Measurements from ENCODE around the gene RASSF8.

Gene RASSF8

GRCh38 chr12:26101350-26101734 is 142.9 kb downstream of the RASSF8 start:
- Histone ChIP-seq H3K9me2 (replicated peaks; ENCODE audit: low read depth, low read length) (no peaks in the 10 kb centered on the region), H3K27me3 (ENCODE audit: insufficient read depth, low read length, poor library complexity, severe bottlenecking) (no peaks in the 10 kb centered on the region), H3K36me3 (ENCODE audit: insufficient read depth, low read length) (no peaks in the 10 kb centered on the region), H3K4me2 (ENCODE audit: low read depth, low read length, poor library complexity, severe bottlenecking) (no peak overlapping the region), H3K4me3 (ENCODE audit: low read length, poor library complexity, severe bottlenecking) (no peak overlapping the region), H3K9me3 (ENCODE audit: insufficient read depth, low read depth, low read length) (no peaks in the 10 kb centered on the region), H3K79me2 (ENCODE audit: insufficient read depth, low read length) (no peaks in the 10 kb centered on the region), H2AFZ (ENCODE audit: low read length) (no peak overlapping the region), H4K20me1 (ENCODE audit: insufficient read depth, low read length, poor library complexity, severe bottlenecking) (no peaks in the 10 kb centered on the region), H3F3A (ENCODE audit: low read depth) (no peaks in the 10 kb centered on the region), H3K9ac (ENCODE audit: low read depth, low read length, poor library complexity, severe bottlenecking) (no peak overlapping the region), H3K4me1 (ENCODE audit: insufficient read depth, low read length, poor library complexity, severe bottlenecking) (no peaks in the 10 kb centered on the region)
- no peak for TF ChIP-seq CTCF (conservative IDR thresholded peaks at IDR 0.05; ENCODE audit: low read length)
- TF ChIP-seq EZH2phosphoT487 (IDR thresholded peaks at IDR 0.05; ENCODE audit: borderline replicate concordance): no peak

DNA sequence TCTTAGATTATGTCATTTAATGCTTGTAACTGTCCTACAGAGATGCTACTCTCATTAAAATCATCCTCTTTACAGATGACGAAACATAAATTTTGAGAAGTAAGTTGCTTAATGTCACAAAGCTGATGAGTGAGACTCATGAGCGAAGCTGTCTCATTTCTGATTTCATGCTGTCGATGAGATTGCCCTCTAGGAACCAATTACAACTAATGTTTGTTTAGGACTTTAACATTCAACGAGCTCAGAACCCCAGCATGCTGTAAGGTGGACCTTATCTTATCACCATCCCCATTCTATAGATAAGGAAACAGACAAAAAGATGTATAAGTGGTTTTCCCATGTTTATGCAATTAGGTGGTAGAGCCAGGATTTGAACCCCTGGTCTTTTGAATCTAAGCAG is 143.3 kb downstream of the RASSF8 start:
- no peak overlapping the region for H2AFZ ChIP-seq (ENCODE audit: low read length)
- no peaks in the 10 kb centered on the region for H3K4me1 ChIP-seq (ENCODE audit: insufficient read depth, low read length, poor library complexity, severe bottlenecking)
- H3F3A ChIP-seq (ENCODE audit: low read depth): no peaks in the 10 kb centered on the region
- H3K79me2 ChIP-seq (ENCODE audit: insufficient read depth, low read length): no peaks in the 10 kb centered on the region
- H3K27me3 ChIP-seq (ENCODE audit: insufficient read depth, low read length, poor library complexity, severe bottlenecking): no peaks in the 10 kb centered on the region
- H3K4me2 ChIP-seq (ENCODE audit: low read depth, low read length, poor library complexity, severe bottlenecking): no peak overlapping the region
- H3K4me3 ChIP-seq (ENCODE audit: low read length, poor library complexity, severe bottlenecking): no peak overlapping the region
- no peak for TF ChIP-seq EZH2phosphoT487 (IDR thresholded peaks at IDR 0.05; ENCODE audit: borderline replicate concordance)
- TF ChIP-seq CTCF (conservative IDR thresholded peaks at IDR 0.05; ENCODE audit: low read length): no peak
- H3K9ac ChIP-seq (ENCODE audit: low read depth, low read length, poor library complexity, severe bottlenecking): no peak overlapping the region
- no peaks in the 10 kb centered on the region for H3K36me3 ChIP-seq (ENCODE audit: insufficient read depth, low read length)
- no peaks in the 10 kb centered on the region for H3K9me2 ChIP-seq (replicated peaks; ENCODE audit: low read depth, low read length)
- no peaks in the 10 kb centered on the region for H3K9me3 ChIP-seq (ENCODE audit: insufficient read depth, low read depth, low read length)
- H4K20me1 ChIP-seq (ENCODE audit: insufficient read depth, low read length, poor library complexity, severe bottlenecking): no peaks in the 10 kb centered on the region

- TF ChIP-seq EZH2phosphoT487 (IDR thresholded peaks at IDR 0.05; ENCODE audit: borderline replicate concordance): no peak
- no peaks in the 10 kb centered on the region for H4K20me1 ChIP-seq (ENCODE audit: insufficient read depth, low read length, poor library complexity, severe bottlenecking)
- H3K4me3 ChIP-seq (ENCODE audit: low read length, poor library complexity, severe bottlenecking): no peak overlapping the region
- no peaks in the 10 kb centered on the region for H3K27me3 ChIP-seq (ENCODE audit: insufficient read depth, low read length, poor library complexity, severe bottlenecking)
- H3K79me2 ChIP-seq (ENCODE audit: insufficient read depth, low read length): no peaks in the 10 kb centered on the region
- no peak overlapping the region for H3K9ac ChIP-seq (ENCODE audit: low read depth, low read length, poor library complexity, severe bottlenecking)
- H3K4me1 ChIP-seq (ENCODE audit: insufficient read depth, low read length, poor library complexity, severe bottlenecking): no peaks in the 10 kb centered on the region
- no peaks in the 10 kb centered on the region for H3K9me2 ChIP-seq (replicated peaks; ENCODE audit: low read depth, low read length)
- no peak overlapping the region for H2AFZ ChIP-seq (ENCODE audit: low read length)
- H3K4me2 ChIP-seq (ENCODE audit: low read depth, low read length, poor library complexity, severe bottlenecking): no peak overlapping the region
- H3K9me3 ChIP-seq (ENCODE audit: insufficient read depth, low read depth, low read length): no peaks in the 10 kb centered on the region
- no peaks in the 10 kb centered on the region for H3K36me3 ChIP-seq (ENCODE audit: insufficient read depth, low read length)
- no peaks in the 10 kb centered on the region for H3F3A ChIP-seq (ENCODE audit: low read depth)
Observed at GRCh38 chr12:26102953-26103352, 144.5 kb downstream of the RASSF8 start.

DNA sequence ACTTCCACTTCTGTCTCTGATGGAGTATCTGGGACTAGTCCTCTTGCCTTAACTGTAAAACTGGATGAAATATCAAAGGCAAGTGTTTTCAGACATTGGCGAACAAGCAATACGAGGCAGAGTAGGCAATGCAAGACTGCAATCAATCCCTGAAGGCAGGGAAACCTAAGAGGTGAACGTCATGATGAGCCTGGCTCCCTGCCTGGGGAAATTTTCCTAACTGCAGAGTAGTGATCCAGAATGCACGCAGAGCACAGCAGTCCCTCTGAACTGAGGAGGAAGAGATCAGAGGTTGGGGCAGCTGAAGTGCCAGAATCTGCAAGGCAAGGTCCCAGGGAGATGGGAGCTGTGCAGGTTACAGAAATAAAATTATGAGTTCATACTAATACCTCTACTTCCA is 147.9 kb downstream of the RASSF8 start:
- Histone ChIP-seq H2AFZ (ENCODE audit: low read length) (no peak overlapping the region), H3K36me3 (ENCODE audit: insufficient read depth, low read length) (no peaks in the 10 kb centered on the region), H3K79me2 (ENCODE audit: insufficient read depth, low read length) (no peaks in the 10 kb centered on the region), H3K4me1 (ENCODE audit: insufficient read depth, low read length, poor library complexity, severe bottlenecking) (no peaks in the 10 kb centered on the region), H3K9ac (ENCODE audit: low read depth, low read length, poor library complexity, severe bottlenecking) (no peak overlapping the region), H3K9me2 (replicated peaks; ENCODE audit: low read depth, low read length) (no peaks in the 10 kb centered on the region), H3K9me3 (ENCODE audit: insufficient read depth, low read depth, low read length) (no peaks in the 10 kb centered on the region), H3K4me2 (ENCODE audit: low read depth, low read length, poor library complexity, severe bottlenecking) (no peak overlapping the region), H3F3A (ENCODE audit: low read depth) (no peaks in the 10 kb centered on the region), H3K4me3 (ENCODE audit: low read length, poor library complexity, severe bottlenecking) (no peak overlapping the region), H3K27me3 (ENCODE audit: insufficient read depth, low read length, poor library complexity, severe bottlenecking) (no peaks in the 10 kb centered on the region), H4K20me1 (ENCODE audit: insufficient read depth, low read length, poor library complexity, severe bottlenecking) (no peaks in the 10 kb centered on the region)
- TF ChIP-seq CTCF (conservative IDR thresholded peaks at IDR 0.05; ENCODE audit: low read length): no peak
- no peak for TF ChIP-seq EZH2phosphoT487 (IDR thresholded peaks at IDR 0.05; ENCODE audit: borderline replicate concordance)

All from Loucy (cell line).